ENCODE data around the gene OPTC.

The OPTC gene

DNA sequence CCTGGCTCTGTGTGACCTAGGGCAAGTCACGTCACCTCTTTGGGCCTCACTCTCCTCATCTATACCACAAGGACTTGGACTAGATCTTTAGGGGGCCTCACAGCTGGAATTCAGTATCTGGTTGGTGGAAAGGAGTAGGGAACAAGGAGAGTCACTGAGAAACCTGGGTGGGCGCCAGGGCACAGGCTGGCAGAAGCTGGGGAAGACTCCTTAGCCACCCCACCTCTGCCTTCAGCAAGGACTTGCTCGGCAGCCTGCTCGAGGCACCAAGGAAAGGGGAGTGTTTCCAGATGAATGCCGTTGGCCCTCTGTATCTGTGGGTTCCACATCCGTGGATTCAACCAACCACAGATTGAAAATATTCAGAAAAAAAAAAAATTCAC lies 1.2 kb upstream of the OPTC start:
- H3K36me3 ChIP-seq (ENCODE audit: control insufficient read depth in 1 of 2, insufficient read depth in 2 of 2, low read length in 2 of 2), result no peaks in the 10 kb centered on the region
- no peaks in the 10 kb centered on the region for H3K27me3 ChIP-seq (ENCODE audit: low read depth, low read length)
- no peak overlapping the region for H3K4me3 ChIP-seq (ENCODE audit: low read depth in 1 of 2, low read length in 2 of 2)
- peaks cover 0 to 8% of the 10 kb centered on the region in 2 donors for H3K4me1 ChIP-seq (ENCODE audit: control insufficient read depth in 1 of 2, insufficient read depth in 2 of 2, low read length in 2 of 2)
- no peaks in the 10 kb centered on the region for H3K9me3 ChIP-seq (ENCODE audit: control insufficient read depth in 1 of 2, low read length in 2 of 2)
- H3K27ac ChIP-seq (ENCODE audit: low read length), result no peak overlapping the region

GRCh38 chr1:203495845-203496244 lies 1.9 kb downstream of the OPTC start:
- Histone ChIP-seq H3K27ac (ENCODE audit: low read length) (no peak overlapping the region), H3K4me1 (ENCODE audit: control insufficient read depth in 1 of 2, insufficient read depth in 2 of 2, low read length in 2 of 2) (no peaks in the 10 kb centered on the region), H3K4me3 (ENCODE audit: low read depth in 1 of 2, low read length in 2 of 2) (no peak overlapping the region)

GRCh38 chr1:203497269-203497777 lies 3.4 kb downstream of the OPTC start:
- no peaks in the 10 kb centered on the region for H3K36me3 ChIP-seq (ENCODE audit: control insufficient read depth in 1 of 2, insufficient read depth in 2 of 2, low read length in 2 of 2)
- H3K27ac ChIP-seq (ENCODE audit: low read length), result no peak overlapping the region
- no peaks in the 10 kb centered on the region for H3K9me3 ChIP-seq (ENCODE audit: control insufficient read depth in 1 of 2, low read length in 2 of 2)
- H3K4me1 ChIP-seq (ENCODE audit: control insufficient read depth in 1 of 2, insufficient read depth in 2 of 2, low read length in 2 of 2), result no peaks in the 10 kb centered on the region
- H3K27me3 ChIP-seq (ENCODE audit: low read depth, low read length), result no peaks in the 10 kb centered on the region
- H3K4me3 ChIP-seq (ENCODE audit: low read depth in 1 of 2, low read length in 2 of 2), result no peak overlapping the region

More at GRCh38 chr1:203495845-203496244, 1.9 kb downstream of the OPTC start:
- Histone ChIP-seq H3K36me3 (ENCODE audit: control insufficient read depth in 1 of 2, insufficient read depth in 2 of 2, low read length in 2 of 2) (no peaks in the 10 kb centered on the region), H3K9me3 (ENCODE audit: control insufficient read depth in 1 of 2, low read length in 2 of 2) (no peaks in the 10 kb centered on the region), H3K27me3 (ENCODE audit: low read depth, low read length) (no peaks in the 10 kb centered on the region)

- Histone ChIP-seq H3K4me1 (ENCODE audit: control insufficient read depth in 1 of 2, insufficient read depth in 2 of 2, low read length in 2 of 2) (peaks cover under 1 to 13% of the 10 kb centered on the region in 2 donors), H3K4me3 (ENCODE audit: low read depth in 1 of 2, low read length in 2 of 2) (no peak overlapping the region), H3K27ac (ENCODE audit: low read length) (no peak overlapping the region), H3K27me3 (ENCODE audit: low read depth, low read length) (no peaks in the 10 kb centered on the region), H3K36me3 (ENCODE audit: control insufficient read depth in 1 of 2, insufficient read depth in 2 of 2, low read length in 2 of 2) (no peaks in the 10 kb centered on the region), H3K9me3 (ENCODE audit: control insufficient read depth in 1 of 2, low read length in 2 of 2) (no peaks in the 10 kb centered on the region)
Observed at GRCh38 chr1:203499643-203500278, 5.8 kb downstream of the OPTC start.

DNA sequence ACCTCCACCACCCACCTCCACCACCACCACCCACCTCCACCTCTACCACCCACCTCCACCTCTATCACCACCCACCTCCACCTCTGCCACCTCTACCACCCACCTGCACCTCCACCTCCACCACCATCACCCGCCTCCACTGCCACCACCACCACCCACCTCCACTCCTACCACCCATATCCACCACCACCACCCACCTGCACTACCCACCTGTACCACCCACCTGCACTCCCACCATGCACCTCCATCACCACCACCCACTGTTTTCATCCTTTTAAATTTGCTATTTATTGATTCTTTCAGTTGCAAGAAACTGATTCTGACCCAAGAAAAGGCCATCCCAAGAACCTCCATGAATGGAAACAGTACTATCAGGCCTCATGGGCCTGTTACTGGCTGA lies 6.3 kb downstream of the OPTC start:
- peaks cover 4 to 17% of the 10 kb centered on the region in 2 donors for H3K4me1 ChIP-seq (ENCODE audit: control insufficient read depth in 1 of 2, insufficient read depth in 2 of 2, low read length in 2 of 2)
- no peaks in the 10 kb centered on the region for H3K36me3 ChIP-seq (ENCODE audit: control insufficient read depth in 1 of 2, insufficient read depth in 2 of 2, low read length in 2 of 2)
- H3K27ac ChIP-seq (ENCODE audit: low read length), result no peak overlapping the region
- no peaks in the 10 kb centered on the region for H3K9me3 ChIP-seq (ENCODE audit: control insufficient read depth in 1 of 2, low read length in 2 of 2)
- no peaks in the 10 kb centered on the region for H3K27me3 ChIP-seq (ENCODE audit: low read depth, low read length)
- H3K4me3 ChIP-seq (ENCODE audit: low read depth in 1 of 2, low read length in 2 of 2), result no peak overlapping the region

DNA sequence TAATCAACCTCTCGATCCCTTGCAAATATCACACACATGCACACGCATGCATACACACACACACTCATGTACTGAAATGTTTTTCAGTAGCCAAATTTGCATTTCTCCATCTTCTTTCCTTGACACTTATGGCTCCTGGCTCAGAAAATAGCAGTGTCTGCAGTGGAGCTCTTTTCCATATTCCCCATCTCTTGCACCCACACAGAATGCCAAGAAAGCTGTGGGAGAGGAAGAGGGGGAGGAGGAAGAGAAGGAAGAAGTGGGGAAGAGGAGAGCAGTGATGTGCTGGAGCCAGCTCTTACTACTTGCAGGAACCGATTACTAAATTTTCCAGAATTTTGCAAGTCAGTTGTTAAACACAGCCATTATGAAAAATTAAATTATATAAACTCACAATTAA lies 9.9 kb downstream of the OPTC start:
- Histone ChIP-seq H3K27me3 (ENCODE audit: low read depth, low read length) (no peaks in the 10 kb centered on the region), H3K4me1 (ENCODE audit: control insufficient read depth in 1 of 2, insufficient read depth in 2 of 2, low read length in 2 of 2) (peaks cover 23 to 41% of the 10 kb centered on the region in 2 donors), H3K27ac (ENCODE audit: low read length) (no peak overlapping the region), H3K36me3 (ENCODE audit: control insufficient read depth in 1 of 2, insufficient read depth in 2 of 2, low read length in 2 of 2) (no peaks in the 10 kb centered on the region), H3K9me3 (ENCODE audit: control insufficient read depth in 1 of 2, low read length in 2 of 2) (no peaks in the 10 kb centered on the region), H3K4me3 (ENCODE audit: low read depth in 1 of 2, low read length in 2 of 2) (no peak overlapping the region)

DNA sequence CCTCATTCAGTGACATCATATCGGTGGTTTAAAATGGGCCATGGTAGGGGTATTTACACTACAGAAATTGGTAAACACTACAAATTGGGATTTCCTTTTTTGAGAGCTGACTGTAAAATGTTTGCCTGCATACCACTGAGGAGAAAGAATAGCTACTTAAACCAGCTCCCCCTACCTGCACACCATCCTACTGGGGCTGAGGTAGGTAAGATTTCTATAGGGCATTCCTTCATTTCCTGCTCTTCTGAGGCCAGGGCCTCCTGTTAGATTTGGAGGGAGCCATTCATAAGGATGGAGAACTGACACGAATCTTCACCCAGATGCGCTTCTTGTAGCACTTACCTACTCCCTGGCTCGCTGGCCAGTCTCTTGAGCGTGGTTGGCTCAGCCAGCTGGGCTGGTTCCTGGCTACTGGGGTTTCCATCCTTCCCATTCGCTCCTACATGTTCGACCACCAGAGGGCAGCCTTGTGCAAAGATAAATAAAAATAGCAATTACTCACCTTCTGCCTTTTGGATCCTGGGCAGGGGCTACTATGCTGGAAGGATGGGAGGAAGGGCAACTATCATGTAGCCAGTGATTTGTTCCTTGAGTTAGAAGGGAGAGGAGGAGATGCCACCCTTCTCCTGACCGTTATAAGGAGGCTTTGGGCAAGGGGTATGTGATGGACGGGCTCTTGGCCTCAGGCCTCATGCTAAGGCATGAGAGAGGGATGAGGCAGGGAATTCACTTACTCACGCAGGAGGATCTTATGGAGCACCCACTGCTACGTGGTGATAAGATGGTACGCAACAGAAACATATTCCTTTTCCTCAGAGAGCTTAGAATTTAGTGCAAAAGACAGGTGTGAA lies 10.7 kb downstream of the OPTC start:
- peaks cover 30 to 44% of the 10 kb centered on the region in 2 donors for H3K4me1 ChIP-seq (ENCODE audit: control insufficient read depth in 1 of 2, insufficient read depth in 2 of 2, low read length in 2 of 2)
- no peak overlapping the region for H3K27ac ChIP-seq (ENCODE audit: low read length)
- H3K27me3 ChIP-seq (ENCODE audit: low read depth, low read length), result no peaks in the 10 kb centered on the region
- no peak overlapping the region for H3K4me3 ChIP-seq (ENCODE audit: low read depth in 1 of 2, low read length in 2 of 2)
- no peaks in the 10 kb centered on the region for H3K36me3 ChIP-seq (ENCODE audit: control insufficient read depth in 1 of 2, insufficient read depth in 2 of 2, low read length in 2 of 2)
- no peaks in the 10 kb centered on the region for H3K9me3 ChIP-seq (ENCODE audit: control insufficient read depth in 1 of 2, low read length in 2 of 2)

DNA sequence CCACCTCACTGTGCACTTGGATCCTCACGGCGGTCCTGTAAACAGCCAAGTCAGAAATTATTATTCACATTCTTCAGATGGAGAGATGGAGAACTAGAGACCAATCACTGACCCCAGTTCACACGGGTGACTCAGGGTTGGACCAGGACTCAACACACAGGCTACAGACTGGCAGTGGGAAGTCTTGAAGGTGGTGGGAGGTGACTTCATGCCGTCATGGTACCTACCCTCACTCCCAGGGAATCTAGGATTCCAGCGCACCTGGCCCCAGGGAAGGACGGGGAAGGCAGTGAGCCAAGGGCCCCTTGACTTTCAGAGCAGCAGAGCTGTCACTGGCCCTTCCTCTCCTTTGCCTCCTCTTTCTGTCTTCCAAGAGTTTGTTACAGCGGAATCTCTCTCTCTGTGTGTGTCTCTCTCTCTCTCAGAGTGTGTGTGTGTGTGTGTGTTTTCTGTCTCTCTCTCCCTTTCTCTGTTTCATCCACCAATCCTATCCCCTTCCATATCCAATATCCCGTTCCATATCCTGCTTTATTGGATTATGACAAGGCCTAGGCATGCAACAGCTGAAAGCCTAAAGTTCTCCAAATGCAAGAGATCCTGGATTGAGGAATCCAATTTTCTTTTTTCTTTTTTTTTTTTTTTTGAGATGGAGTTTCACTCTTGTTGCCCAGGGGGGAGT lies 11.7 kb downstream of the OPTC start:
- no peak overlapping the region for H3K27ac ChIP-seq (ENCODE audit: low read length)
- no peaks in the 10 kb centered on the region for H3K9me3 ChIP-seq (ENCODE audit: control insufficient read depth in 1 of 2, low read length in 2 of 2)
- H3K27me3 ChIP-seq (ENCODE audit: low read depth, low read length), result no peaks in the 10 kb centered on the region
- no peaks in the 10 kb centered on the region for H3K36me3 ChIP-seq (ENCODE audit: control insufficient read depth in 1 of 2, insufficient read depth in 2 of 2, low read length in 2 of 2)
- H3K4me3 ChIP-seq (ENCODE audit: low read depth in 1 of 2, low read length in 2 of 2), result no peak overlapping the region
- H3K4me1 ChIP-seq (ENCODE audit: control insufficient read depth in 1 of 2, insufficient read depth in 2 of 2, low read length in 2 of 2), result peaks cover 30 to 44% of the 10 kb centered on the region in 2 donors

DNA sequence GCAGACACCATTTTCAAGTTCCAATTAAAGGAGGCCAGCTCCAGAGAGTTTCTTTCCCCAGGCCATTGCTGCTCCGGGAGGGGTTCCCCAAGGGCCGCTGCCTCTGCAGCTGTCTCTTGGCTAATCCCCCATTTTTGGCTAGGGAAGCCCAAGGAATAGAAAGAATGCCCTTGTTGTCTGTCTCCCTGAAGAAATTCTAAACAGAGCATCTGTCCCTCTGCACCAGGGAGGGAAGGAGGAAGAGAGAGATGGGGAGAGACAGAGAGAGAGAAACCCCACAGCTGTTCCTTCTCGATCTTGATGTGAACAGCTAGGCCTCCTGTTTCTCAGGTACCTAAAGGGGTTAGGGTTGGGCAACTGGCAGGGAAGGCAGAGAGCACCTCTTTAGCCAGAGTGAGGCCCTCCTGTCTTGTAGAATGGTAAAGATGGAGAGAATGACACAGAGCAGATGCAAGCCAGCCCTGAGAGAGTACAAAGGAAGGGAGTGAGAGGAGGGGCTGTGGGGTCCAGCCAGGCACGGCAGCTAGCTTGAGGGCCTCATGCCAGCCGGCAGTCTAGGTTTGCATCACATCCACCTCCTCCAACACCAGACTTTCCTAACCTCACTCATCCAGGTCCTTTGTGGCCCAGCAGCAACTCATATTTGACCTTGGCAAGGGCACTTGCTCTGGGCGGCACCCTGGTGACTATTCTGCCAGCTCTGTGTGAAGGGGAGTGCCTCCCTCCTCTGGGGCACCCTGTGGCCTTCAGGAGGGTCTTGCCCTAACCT lies 13.1 kb downstream of the OPTC start:
- Histone ChIP-seq H3K4me1 (ENCODE audit: control insufficient read depth in 1 of 2, insufficient read depth in 2 of 2, low read length in 2 of 2) (peaks cover 30 to 50% of the 10 kb centered on the region in 2 donors), H3K9me3 (ENCODE audit: control insufficient read depth in 1 of 2, low read length in 2 of 2) (no peaks in the 10 kb centered on the region), H3K36me3 (ENCODE audit: control insufficient read depth in 1 of 2, insufficient read depth in 2 of 2, low read length in 2 of 2) (no peaks in the 10 kb centered on the region), H3K4me3 (ENCODE audit: low read depth in 1 of 2, low read length in 2 of 2) (peak overlapping the region in 1 of 2 donors; percentile 12), H3K27ac (ENCODE audit: low read length) (peak overlapping the region; percentile 74), H3K27me3 (ENCODE audit: low read depth, low read length) (no peaks in the 10 kb centered on the region)

GRCh38 chr1:203507759-203508158 lies 13.8 kb downstream of the OPTC start:
- Histone ChIP-seq H3K4me1 (ENCODE audit: control insufficient read depth in 1 of 2, insufficient read depth in 2 of 2, low read length in 2 of 2) (peaks cover 30 to 47% of the 10 kb centered on the region in 2 donors), H3K27me3 (ENCODE audit: low read depth, low read length) (no peaks in the 10 kb centered on the region), H3K9me3 (ENCODE audit: control insufficient read depth in 1 of 2, low read length in 2 of 2) (no peaks in the 10 kb centered on the region), H3K36me3 (ENCODE audit: control insufficient read depth in 1 of 2, insufficient read depth in 2 of 2, low read length in 2 of 2) (no peaks in the 10 kb centered on the region), H3K27ac (ENCODE audit: low read length) (peak overlapping the region; percentile 74), H3K4me3 (ENCODE audit: low read depth in 1 of 2, low read length in 2 of 2) (no peak overlapping the region)

Measured in muscle layer of duodenum (tissue), 2 donors.